Upper lobe of right lung (tissue), 1 donor: ENCODE measurements around the gene ROGDI. TPM values are rescaled to one million over a fixed set of nuclear protein-coding genes. Genes with fewer than 3 reads are reported as not detected.

Experiments used
- ATAC-seq: fragments of 200-7000 bp; cut with Tn5 transposase; one replicate; pipeline ENCODE4 v1.9.1; 2020; ENCODE audit warnings: mild to moderate bottlenecking, moderate library complexity
- DNase-seq: peaks from one replicate; pipeline ENCODE4 v3.0.0-alpha.2; 2020
- H3K27ac ChIP-seq: fragments of 200-600 bp; one replicate; pipeline ENCODE4 v1.8.0; 2022
- H3K27me3 ChIP-seq: fragments of 200-600 bp; one replicate; pipeline ENCODE4 v1.8.0; 2022; ENCODE audit warnings: mild to moderate bottlenecking
- H3K36me3 ChIP-seq: fragments of 200-600 bp; one replicate; pipeline ENCODE4 v1.8.0; 2022
- H3K4me1 ChIP-seq: fragments of 200-600 bp; one replicate; pipeline ENCODE4 v1.8.0; 2022
- H3K4me3 ChIP-seq: fragments of 200-600 bp; one replicate; pipeline ENCODE4 v1.8.0; 2022; ENCODE audit warnings: mild to moderate bottlenecking
- H3K9me3 ChIP-seq: fragments of 200-600 bp; one replicate; pipeline ENCODE4 v1.8.0; 2022
- CTCF ChIP-seq: fragments of 200-600 bp; IDR thresholded peaks from one replicate; pipeline ENCODE4 v1.8.0; 2022; ENCODE audit warnings: antibody characterized with exemption
- intact Hi-C: fragments of 100-400 bp; cut with DNase I; formaldehyde crosslinking; loops from one replicate; pipeline ENCODE4 v1.11.0; 2022
- total RNA-seq: library from RNA; stranded (reverse); fragmentation: NEBNext Ultra II Directional; extraction: Animal tissue kit (Norgen Biotek cat#: 25700); gene quantifications from one replicate; pipeline ENCODE4 v1.2.1, GENCODE V29; 2021
- donor health status: DM: no; HTN: yes; CAD: no; lungs with severe emphysema.

ROGDI gene
- total RNA-seq, 1 donor from 2014 or later: 21.8 TPM

- peaks cover 13% of the 10 kb centered on the region for H3K4me1 ChIP-seq
- TF ChIP-seq CTCF: no peak
- peaks cover 59% of the 10 kb centered on the region for H3K36me3 ChIP-seq
- DNase-seq (no peak), ATAC-seq (no peak)
- no peaks in the 10 kb centered on the region for H3K9me3 ChIP-seq
- no peak overlapping the region for H3K4me3 ChIP-seq
- H3K27ac ChIP-seq: no peak overlapping the region
- intact Hi-C loops: no loop called here
- no peaks in the 10 kb centered on the region for H3K27me3 ChIP-seq
Measured at GRCh38 chr16:4762205-4762604, 40.2 kb downstream of the ROGDI start.

GRCh38 chr16:4760221-4760910 is 42.1 kb downstream of the ROGDI start:
- no peaks in the 10 kb centered on the region for H3K27me3 ChIP-seq
- DNase-seq (no peak), ATAC-seq (no peak)
- TF ChIP-seq CTCF: no peak
- H3K27ac ChIP-seq: no peak overlapping the region
- intact Hi-C loops: no loop called here
- no peaks in the 10 kb centered on the region for H3K9me3 ChIP-seq
- no peak overlapping the region for H3K4me3 ChIP-seq
- peaks cover 1% of the 10 kb centered on the region for H3K4me1 ChIP-seq
- peaks cover 75% of the 10 kb centered on the region for H3K36me3 ChIP-seq

GRCh38 chr16:4755687-4756086 is 46.7 kb downstream of the ROGDI start:
- Histone ChIP-seq H3K36me3 (peaks cover 85% of the 10 kb centered on the region), H3K27ac (no peak overlapping the region), H3K4me1 (no peaks in the 10 kb centered on the region), H3K4me3 (no peak overlapping the region), H3K9me3 (no peaks in the 10 kb centered on the region), H3K27me3 (no peaks in the 10 kb centered on the region)
- intact Hi-C loops: no loop called here
- DNase-seq: no peak
- ATAC-seq: no peak
- no peak for TF ChIP-seq CTCF

- DNase-seq: no peak
- Histone ChIP-seq H3K36me3 (peaks cover 85% of the 10 kb centered on the region), H3K4me1 (no peaks in the 10 kb centered on the region), H3K27ac (no peak overlapping the region), H3K4me3 (no peak overlapping the region), H3K27me3 (no peaks in the 10 kb centered on the region), H3K9me3 (no peaks in the 10 kb centered on the region)
- intact Hi-C loops: no loop called here
- ATAC-seq: no peak
- no peak for TF ChIP-seq CTCF
Measured at GRCh38 chr16:4754865-4755264, 47.6 kb downstream of the ROGDI start.

- no peaks in the 10 kb centered on the region for H3K4me1 ChIP-seq
- DNase-seq (no peak), ATAC-seq (no peak)
- no peaks in the 10 kb centered on the region for H3K27me3 ChIP-seq
- intact Hi-C loops: no loop called here
- H3K4me3 ChIP-seq: no peak overlapping the region
- no peak overlapping the region for H3K27ac ChIP-seq
- H3K9me3 ChIP-seq: no peaks in the 10 kb centered on the region
- peaks cover 69% of the 10 kb centered on the region for H3K36me3 ChIP-seq
- no peak for TF ChIP-seq CTCF
Measured at GRCh38 chr16:4753227-4753626, 49.2 kb downstream of the ROGDI start.
